ENCODE measurements around the gene FGF1.
A peak's percentile ranks its signal among the peaks of the same experiment; 100 is the strongest.

The FGF1 gene

DNA sequence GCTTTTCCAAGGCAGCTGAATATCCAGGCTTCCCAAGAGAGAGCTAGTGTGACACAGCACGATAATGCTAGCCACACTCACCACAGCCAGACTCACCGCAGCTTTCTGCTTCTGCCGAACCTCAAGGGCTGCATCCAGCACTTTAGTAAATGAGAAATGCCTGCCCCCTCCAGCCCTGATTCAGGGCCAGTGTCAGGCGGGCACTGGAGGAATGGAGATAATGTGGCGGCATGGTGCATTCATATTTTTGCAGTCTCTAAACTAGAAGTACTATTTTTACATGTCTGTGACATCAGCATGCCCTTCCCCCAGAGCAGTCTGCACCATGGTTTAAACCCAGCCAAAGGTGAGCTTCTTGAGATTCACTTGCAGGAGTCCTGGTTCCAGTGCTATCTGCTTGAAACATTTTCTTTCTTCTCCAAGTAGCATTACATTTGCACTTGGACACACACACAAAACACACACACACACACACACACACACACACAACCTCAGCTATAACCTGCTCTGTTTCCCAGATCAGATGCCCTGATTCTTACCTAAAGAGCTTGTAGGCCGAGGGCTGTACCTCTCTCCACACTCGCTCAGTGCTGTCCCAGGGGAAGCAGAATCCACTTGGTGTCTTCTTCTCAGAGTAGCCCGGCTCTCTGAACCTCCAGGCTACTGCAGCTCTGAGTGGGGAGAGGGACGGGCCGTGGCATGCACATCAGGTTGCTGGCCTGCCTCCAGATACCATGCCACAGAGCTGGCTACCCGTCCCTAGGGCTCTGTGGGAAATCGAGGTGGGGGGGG, at the start of gene FGF1:
FGF1 (minus strand) TSS at position 673 of the 792 bp plus-strand sequence. CDS start 71,963 bp downstream, outside the sequence.
- no peak for DNase-seq

GRCh38 chr5:142727735-142728047, 41.8 kb upstream of the FGF1 start:
- DNase-seq: no peak

- DNase-seq: peak; percentile 65 to 66
Measured at GRCh38 chr5:142726188-142726731, 40.4 kb upstream of the FGF1 start.

DNA sequence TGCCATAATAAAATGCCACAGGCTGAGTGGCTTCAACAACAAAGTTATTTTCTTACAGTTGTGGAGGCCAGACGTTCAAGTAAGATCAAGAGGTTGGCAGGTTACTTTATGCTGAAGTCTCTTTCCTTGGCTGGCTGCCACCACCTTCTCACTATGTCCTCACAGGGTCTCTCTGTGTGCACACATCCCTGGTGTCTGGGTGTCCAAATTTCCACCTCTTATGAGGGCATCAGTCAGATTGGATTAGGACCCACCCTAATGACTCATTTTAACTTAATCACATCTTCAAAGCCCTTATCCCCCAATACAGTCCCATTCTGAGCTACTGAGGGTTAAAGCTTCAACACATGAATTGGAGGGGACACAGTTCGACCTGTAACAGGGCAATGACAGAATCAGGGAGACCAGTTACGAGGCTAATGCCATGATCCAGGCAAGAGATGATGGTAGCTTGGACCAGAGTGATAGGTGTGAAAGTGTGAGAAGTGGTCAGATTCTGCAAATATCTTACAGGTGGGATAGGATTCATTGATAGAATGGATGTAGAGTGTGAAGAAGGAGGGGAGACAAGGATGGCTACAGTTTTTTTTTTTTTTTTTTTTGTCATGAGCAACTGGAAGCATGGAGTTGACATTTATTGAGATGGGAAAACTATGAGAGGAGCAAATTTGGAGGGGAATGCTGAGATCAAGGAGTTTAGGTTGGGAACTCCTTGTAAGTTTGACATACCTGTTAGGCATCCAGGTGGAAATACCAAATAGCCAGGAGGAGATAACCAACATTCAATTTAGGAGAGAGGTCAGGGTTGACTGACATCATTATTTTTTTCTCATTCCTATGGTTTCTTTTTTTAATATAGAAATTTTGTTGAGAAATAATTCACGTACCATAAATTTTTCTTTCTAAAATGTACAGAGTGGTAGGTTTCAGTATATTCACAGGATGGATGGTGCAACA, 39.6 kb upstream of the FGF1 start:
- no peak for DNase-seq

- DNase-seq: no peak
Measured at GRCh38 chr5:142724821-142725220, 38.9 kb upstream of the FGF1 start.

GRCh38 chr5:142722896-142723295, 37.0 kb upstream of the FGF1 start:
- no peak for DNase-seq

DNA sequence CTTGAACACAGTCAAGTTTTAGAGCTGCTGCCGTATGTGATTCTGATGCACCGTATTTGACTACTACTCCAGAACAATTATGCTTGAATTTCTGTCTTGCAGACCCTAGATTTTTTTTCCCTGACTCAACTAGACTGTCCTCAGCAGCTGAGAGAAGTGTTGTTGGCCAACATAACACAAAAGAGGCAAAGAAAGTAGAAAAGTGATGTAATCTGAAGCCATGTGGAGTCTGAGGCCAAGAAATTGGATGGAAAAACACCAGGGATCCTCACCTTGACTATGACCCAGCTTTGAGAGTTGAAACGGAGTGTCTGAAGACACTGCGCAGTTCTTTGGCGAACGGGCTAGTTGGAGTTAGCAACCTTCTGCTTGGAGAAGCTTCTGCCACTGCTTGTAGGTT, 36.3 kb upstream of the FGF1 start:
- no peak for DNase-seq

GRCh38 chr5:142720641-142721271, 34.9 kb upstream of the FGF1 start:
- no peak for DNase-seq

DNA sequence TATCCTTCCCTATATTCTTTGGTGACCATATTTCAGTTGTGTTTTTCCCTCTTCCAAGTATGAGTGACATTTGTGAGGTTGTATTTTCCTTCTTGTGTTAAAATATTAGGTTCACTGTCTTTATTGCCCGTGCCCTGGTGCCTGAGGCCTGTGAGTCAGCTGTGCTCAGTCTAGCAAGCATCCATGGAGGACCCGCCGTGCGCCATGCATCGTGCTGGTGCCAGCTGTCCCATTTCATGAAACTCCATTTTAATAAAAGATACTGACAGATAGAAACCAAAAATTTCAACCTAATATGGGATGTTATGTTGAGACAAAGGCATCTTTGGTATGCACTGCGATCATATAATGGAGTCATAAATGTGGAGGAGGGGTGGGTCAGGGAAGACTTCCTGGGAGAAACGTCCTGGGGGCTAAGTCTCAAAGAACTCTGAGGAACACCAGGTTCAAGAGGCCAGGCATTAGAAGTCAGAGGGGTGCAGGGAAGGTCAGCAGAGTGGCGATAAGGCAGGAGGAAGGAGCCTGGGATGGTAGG, 34.0 kb upstream of the FGF1 start:
- no peak for DNase-seq

DNA sequence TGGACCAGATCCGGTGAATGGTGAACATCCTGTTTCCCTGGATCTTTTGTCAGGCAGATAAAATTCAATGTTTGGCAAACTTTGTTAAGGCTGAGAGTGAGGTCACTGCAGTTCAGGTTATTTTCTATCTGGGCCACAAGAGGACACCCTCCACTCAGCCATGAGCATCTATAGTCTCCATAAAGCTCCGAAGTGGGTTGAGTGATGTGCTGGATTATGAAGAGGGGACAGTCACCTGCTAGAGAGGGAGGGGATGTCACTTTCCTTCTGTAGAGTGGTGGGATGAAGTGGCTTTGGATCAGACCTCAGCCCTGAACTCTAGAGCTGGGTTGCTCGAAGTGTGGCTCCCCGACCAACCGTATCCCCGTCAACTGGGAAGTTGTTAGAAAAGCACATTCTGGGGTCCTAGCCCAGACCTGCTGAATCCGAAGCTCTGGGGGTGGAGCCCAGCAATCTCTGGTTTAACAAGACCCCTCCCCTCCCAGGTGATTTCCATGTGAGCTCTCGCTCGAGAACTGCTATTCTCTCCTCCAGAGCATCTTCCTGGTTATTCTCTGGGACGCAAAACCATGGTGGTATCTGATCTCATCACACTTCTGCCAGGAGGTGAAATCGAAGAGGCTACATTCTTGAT, 31.8 kb upstream of the FGF1 start:
- peak; percentile 50 to 62 for DNase-seq

GRCh38 chr5:142716963-142717362, 31.1 kb upstream of the FGF1 start:
- DNase-seq: peak; percentile 66 to 69

GRCh38 chr5:142715291-142715690, 29.4 kb upstream of the FGF1 start:
- DNase-seq: no peak

DNA sequence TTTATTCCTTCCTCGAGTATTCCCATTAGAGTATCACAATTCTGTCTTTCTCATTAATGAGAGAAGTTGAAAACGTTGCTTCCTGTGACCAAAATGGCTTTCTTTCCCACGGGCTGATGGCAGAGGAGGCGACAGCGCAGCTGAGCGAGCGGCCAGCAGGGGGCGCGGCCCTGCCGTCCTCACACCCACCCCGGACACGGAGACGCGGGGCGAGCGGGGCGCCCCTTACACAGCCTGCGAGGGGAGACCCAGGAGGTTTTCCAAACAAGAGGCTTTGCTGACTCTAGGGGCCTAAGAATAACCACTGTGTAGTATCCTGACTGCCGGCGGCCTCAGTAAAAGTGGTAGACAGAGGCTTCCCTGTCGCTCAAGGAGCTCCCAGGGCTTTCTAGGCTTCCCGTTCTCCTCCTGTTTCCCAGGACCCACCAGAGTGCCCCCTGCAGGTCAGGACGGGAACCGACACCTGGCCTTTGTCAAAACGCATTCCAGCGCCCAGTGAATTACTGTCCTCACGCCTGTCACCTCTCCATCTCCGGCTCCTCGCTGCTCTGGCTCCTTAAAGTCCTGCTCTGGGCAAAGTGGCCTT, 27.3 kb upstream of the FGF1 start:
- peak; percentile 86 for DNase-seq

DNA sequence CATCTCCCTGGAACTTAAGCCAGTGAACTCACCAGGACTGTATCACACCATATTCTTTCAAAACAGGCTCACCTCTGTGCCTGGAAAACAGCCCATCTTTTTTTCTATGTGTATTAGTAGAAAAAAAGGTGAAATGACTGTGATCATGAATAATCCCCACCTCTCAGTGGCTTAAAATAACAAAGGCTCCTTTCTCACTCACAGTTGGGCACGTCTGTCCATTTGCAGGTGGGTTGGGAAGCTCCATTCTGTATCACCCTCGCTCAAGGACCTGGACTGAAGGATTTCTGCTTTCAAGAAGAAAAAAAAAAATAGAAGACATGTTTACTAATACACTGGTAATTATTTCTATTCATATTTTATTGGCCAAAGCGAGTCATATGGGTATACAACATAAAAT, 17.3 kb upstream of the FGF1 start:
- DNase-seq: no peak

GRCh38 chr5:142701673-142702311, 15.9 kb upstream of the FGF1 start:
- DNase-seq: no peak

DNA sequence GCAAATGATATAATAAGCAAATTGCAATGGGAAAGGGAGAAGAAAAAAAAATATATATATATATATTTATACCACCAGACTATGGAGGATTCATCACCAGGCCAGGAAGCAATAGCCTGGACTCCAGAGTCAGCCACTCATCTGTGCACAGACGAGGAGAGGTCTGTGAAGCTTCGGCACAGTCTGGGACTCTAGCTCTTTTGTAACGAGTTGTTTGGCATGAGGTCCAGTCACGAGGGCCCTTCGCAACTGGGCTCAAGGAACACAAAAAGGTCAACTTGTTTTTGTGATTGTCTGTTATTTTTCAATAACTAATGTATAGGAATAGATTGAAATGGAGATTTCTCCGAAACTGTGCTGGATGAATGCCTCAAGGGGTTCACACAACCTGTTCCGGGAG, 14.7 kb upstream of the FGF1 start:
- DNase-seq: no peak

DNA sequence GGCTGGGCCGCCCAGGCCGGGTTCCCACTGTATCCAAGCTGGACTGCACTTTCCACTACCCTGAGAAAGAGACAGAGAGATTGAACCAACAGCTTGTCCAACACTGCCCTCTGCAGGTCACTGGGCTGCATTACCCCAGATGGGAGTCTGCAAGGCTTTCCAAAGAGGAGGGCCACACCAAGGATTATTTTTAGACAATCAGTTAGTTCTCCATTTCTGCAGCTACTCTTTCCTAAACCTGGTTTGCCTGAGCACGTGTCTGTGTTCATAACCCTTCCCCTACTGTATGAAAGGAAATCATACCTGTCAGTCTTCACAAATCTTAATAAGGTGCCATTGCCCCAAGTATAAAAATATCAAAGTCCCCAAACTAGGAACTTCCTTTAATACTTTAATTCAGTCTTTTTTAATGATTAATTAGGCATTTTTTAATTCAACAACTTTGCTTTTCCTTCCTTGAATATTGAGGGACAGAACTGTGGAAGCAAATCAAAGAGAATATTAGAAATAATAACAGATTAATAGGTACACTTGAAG, 13.4 kb upstream of the FGF1 start:
- DNase-seq: peak; percentile 81

- no peak for DNase-seq
Measured at GRCh38 chr5:142698447-142699183, 12.7 kb upstream of the FGF1 start.

DNA sequence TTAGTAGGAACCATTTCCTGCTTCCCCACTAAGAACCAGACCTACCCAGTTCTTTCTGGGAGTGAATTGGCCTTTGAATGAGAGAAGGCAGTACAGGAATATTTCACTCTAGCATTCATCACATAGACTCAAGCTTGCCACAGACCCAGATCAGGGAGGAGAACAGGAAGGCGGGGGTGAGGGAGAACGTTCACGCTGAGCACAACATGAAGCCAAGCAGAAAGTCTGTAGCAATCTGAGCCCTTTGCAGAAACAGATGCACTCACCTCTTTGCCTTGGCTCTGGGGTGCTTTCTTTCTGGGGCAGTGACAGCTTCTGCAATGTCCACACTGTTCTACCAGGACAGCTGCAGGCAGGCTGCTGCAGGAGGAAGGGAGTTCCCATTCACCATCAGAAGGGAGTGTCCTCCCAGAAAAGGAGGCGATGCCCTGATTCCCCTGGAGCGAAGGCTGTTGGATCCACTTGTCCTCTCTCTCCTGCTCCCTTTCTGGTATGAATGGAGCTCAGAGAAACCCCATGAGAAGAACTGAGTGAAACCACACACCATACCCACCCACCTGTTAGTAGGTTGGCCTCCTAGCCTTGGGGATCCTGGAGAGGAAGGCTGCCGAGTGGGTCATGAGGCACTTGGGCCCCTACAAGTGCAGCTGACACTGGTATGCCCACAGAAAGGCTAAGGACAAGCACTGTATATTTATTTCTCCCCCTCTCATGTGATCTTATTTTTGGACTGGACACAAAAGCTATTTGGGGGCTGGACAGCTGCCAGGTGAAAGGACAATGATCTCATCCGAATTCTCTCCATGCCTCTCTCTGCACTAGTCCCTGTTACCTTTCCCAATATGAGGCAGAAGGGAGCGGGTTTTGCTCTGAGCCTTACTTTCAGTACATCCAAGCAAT, 11.7 kb upstream of the FGF1 start:
- no peak for DNase-seq
